Naive thymus-derived CD8-positive, alpha-beta T cell (primary cell): ENCODE measurements around the gene TRPM8. TPM values are rescaled to one million over a fixed set of nuclear protein-coding genes. Genes with fewer than 3 reads are reported as not detected.
A peak's percentile ranks its signal among the peaks of the same experiment; 100 is the strongest.
"Not testable (repeated sequence)": the region's sequence is repeated elsewhere in the genome, so short reads cannot be mapped to it uniquely, and the experiment has no call there.

Experiments
- ATAC-seq, 2 donors: fragments of 150-1000 bp; cut with Tn5 transposase in 1 of 2; sonication (Bioruptor Pico), chemical (Tn5 transposase) in 1 of 2; 1 replicate in 1 of 2; 2 replicates in 1 of 2; pipeline ENCODE4 v1.10.0; 2021; ENCODE audit warnings: mild to moderate bottlenecking in 2 of 2, moderate library complexity in 2 of 2
- POLR2A ChIA-PET: fragments of 350-600 bp; sonication (Branson Sonifier 250); formaldehyde crosslinking; loops from one replicate; lab custom pipeline; 2021; ENCODE audit warnings: antibody characterized with exemption; lab: Charles Lee
- DNase-seq, 10 donors: peaks; one replicate each; pipeline versions ENCODE4 v3.0.0 to v3.0.0-alpha.2; 2020 to 2022
- H3K27ac Mint-ChIP-seq, 10 donors: one replicate each; pipeline ENCODE4 v1.8.0; 2020 to 2022; ENCODE audit warnings: mild to moderate bottlenecking in 10 of 10, mixed read lengths in 10 of 10, moderate library complexity in 4 of 10, inconsistent platforms in 1 of 10
- H3K27me3 Mint-ChIP-seq, 5 donors: one replicate each; pipeline ENCODE4 v1.8.0; 2021 to 2022; ENCODE audit warnings: mixed read lengths in 5 of 5
- H3K36me3 Mint-ChIP-seq, 3 donors: one replicate each; pipeline ENCODE4 v1.8.0; 2020 to 2022; ENCODE audit warnings: mixed read lengths in 3 of 3, mild to moderate bottlenecking in 2 of 3, inconsistent platforms in 1 of 3
- H3K4me1 Mint-ChIP-seq, 4 donors: one replicate each; pipeline ENCODE4 v1.8.0; 2021 to 2022; ENCODE audit warnings: mixed read lengths in 4 of 4
- H3K4me3 Mint-ChIP-seq, 10 donors: one replicate each; pipeline ENCODE4 v1.8.0; 2020 to 2022; ENCODE audit warnings: mild to moderate bottlenecking in 10 of 10, mixed read lengths in 10 of 10, moderate library complexity in 6 of 10, inconsistent platforms in 1 of 10
- H3K9me3 Mint-ChIP-seq, 9 donors: one replicate each; pipeline ENCODE4 v1.8.0; 2020 to 2022; ENCODE audit warnings: mixed read lengths in 9 of 9, mild to moderate bottlenecking in 3 of 9, inconsistent platforms in 1 of 9, moderate library complexity in 1 of 9
- polyA plus RNA-seq, 3 donors: library from polyadenylated mRNA; unstranded; fragments of 300-500 nt; fragmentation: Illumina TruSeq; gene quantifications; one replicate each; pipeline ENCODE4 v1.2.3, GENCODE V29; 2021
- total RNA-seq, 8 experiments: library from RNA in 2 of 8; stranded (reverse) in 2 of 8; gene quantifications; one replicate each; pipeline ENCODE4 v1.2.3 and lab custom pipeline; 2021 to 2026

Gene TRPM8
- total RNA-seq: not detected
- not detected for polyA plus RNA-seq
- 0 reads per million in 6 experiments for total RNA-seq (lab: John Stamatoyannopoulos, UW)

GRCh38 chr2:233917116-233917515 is at the start of gene TRPM8:
Gene TRPM8, plus strand, starts transcription at chr2:233917373. Its CDS starts 9,165 bp downstream, at chr2:233926538.
- ATAC-seq: no peak
- POLR2A ChIA-PET: no interaction called here
- peaks cover 0 to 5% (median 0%) of the 10 kb centered on the region in 4 donors for H3K4me1 Mint-ChIP-seq

GRCh38 chr2:233867993-233868532 is 49.1 kb upstream of the TRPM8 start, which contains the start of gene MSL3B:
Gene MSL3B, minus strand, starts transcription at chr2:233868386.
- ATAC-seq (peak; percentile 86 to 98), DNase-seq (peak; percentile 29 to 73 (median 58))
- H3K4me1 Mint-ChIP-seq: peaks cover 4 to 8% (median 6%) of the 10 kb centered on the region in 4 donors
- peak within 1 kb of the TSS; percentile 56 to 95 (median 90) for H3K27ac Mint-ChIP-seq
- POLR2A ChIA-PET: interaction anchor here (0.7 kb wide), 1 partner anchor 272 kb away, joined by 4 read pairs; no protein-coding TSS in a partner anchor
- peaks cover 4 to 30% (median 26%) of the 10 kb centered on the region in 3 donors for H3K36me3 Mint-ChIP-seq
- H3K4me3 Mint-ChIP-seq: peak within 1 kb of the TSS; percentile 84 to 96 (median 92)
- H3K9me3 Mint-ChIP-seq: peaks cover 10 to 49% (median 16%) of the 10 kb centered on the region in 9 donors
- H3K27me3 Mint-ChIP-seq: peaks cover 8 to 33% (median 14%) of the 10 kb centered on the region in 5 donors

More at GRCh38 chr2:233917116-233917515, at the start of gene TRPM8:
- no peak within 1 kb of the TSS for H3K27ac Mint-ChIP-seq
- H3K27me3 Mint-ChIP-seq: peaks cover 22 to 50% (median 27%) of the 10 kb centered on the region in 5 donors
- no peaks in the 10 kb centered on the region for H3K36me3 Mint-ChIP-seq
- DNase-seq: no peak
- peaks cover 0 to 13% (median 0%) of the 10 kb centered on the region in 9 donors for H3K9me3 Mint-ChIP-seq
- H3K4me3 Mint-ChIP-seq: no peak within 1 kb of the TSS

GRCh38 chr2:233871432-233871831 is 45.7 kb upstream of the TRPM8 start:
- Mint-ChIP-seq H3K4me3 (no peak overlapping the region), H3K27me3 (peaks cover 24 to 51% (median 29%) of the 10 kb centered on the region in 5 donors), H3K36me3 (peaks cover 4 to 29% (median 18%) of the 10 kb centered on the region in 3 donors), H3K4me1 (peaks cover 4 to 8% (median 6%) of the 10 kb centered on the region in 4 donors), H3K9me3 (peaks cover 8 to 32% (median 13%) of the 10 kb centered on the region in 9 donors), H3K27ac (no peak overlapping the region)
- DNase-seq: no peak
- ATAC-seq: no peak
- POLR2A ChIA-PET: no interaction called here

- H3K27ac Mint-ChIP-seq, DNase-seq, H3K4me3 Mint-ChIP-seq, H3K4me1 Mint-ChIP-seq, ATAC-seq, POLR2A ChIA-PET: not testable (repeated sequence)
- Mint-ChIP-seq H3K9me3 (peaks cover 8 to 27% (median 12%) of the 10 kb centered on the region in 9 donors), H3K27me3 (peaks cover 24 to 55% (median 29%) of the 10 kb centered on the region in 5 donors), H3K36me3 (peaks cover 3 to 28% (median 12%) of the 10 kb centered on the region in 3 donors)
Measured at GRCh38 chr2:233872125-233872524, 45.0 kb upstream of the TRPM8 start.

- H3K4me1 Mint-ChIP-seq: no peaks in the 10 kb centered on the region
Measured at GRCh38 chr2:233882353-233882752, 34.8 kb upstream of the TRPM8 start.

GRCh38 chr2:233892793-233893192 is 24.4 kb upstream of the TRPM8 start:
- ATAC-seq: no peak
- H3K36me3 Mint-ChIP-seq: no peaks in the 10 kb centered on the region
- no peak overlapping the region for H3K4me3 Mint-ChIP-seq
- no peaks in the 10 kb centered on the region for H3K4me1 Mint-ChIP-seq
- POLR2A ChIA-PET: no interaction called here
- no peaks in the 10 kb centered on the region for H3K9me3 Mint-ChIP-seq
- DNase-seq: no peak
- H3K27me3 Mint-ChIP-seq: peaks cover 17 to 45% (median 31%) of the 10 kb centered on the region in 5 donors
- no peak overlapping the region for H3K27ac Mint-ChIP-seq

More at GRCh38 chr2:233882353-233882752, 34.8 kb upstream of the TRPM8 start:
- Mint-ChIP-seq H3K36me3 (peaks cover 3 to 33% (median 12%) of the 10 kb centered on the region in 3 donors), H3K27me3 (peaks cover 10 to 61% (median 21%) of the 10 kb centered on the region in 5 donors), H3K4me3 (no peak overlapping the region), H3K9me3 (peaks cover 15 to 49% (median 28%) of the 10 kb centered on the region in 9 donors), H3K27ac (no peak overlapping the region)
- POLR2A ChIA-PET: no interaction called here
- no peak for ATAC-seq
- no peak for DNase-seq

- Mint-ChIP-seq H3K27me3 (peaks cover 7 to 27% (median 17%) of the 10 kb centered on the region in 5 donors), H3K4me1 (peaks cover 10 to 14% (median 13%) of the 10 kb centered on the region in 4 donors)
- H3K36me3 Mint-ChIP-seq, H3K4me3 Mint-ChIP-seq, POLR2A ChIA-PET, ATAC-seq, H3K27ac Mint-ChIP-seq, H3K9me3 Mint-ChIP-seq, DNase-seq: not testable (repeated sequence)
Measured at GRCh38 chr2:233896253-233896652, 20.9 kb upstream of the TRPM8 start.

GRCh38 chr2:233901367-233901766 is 15.8 kb upstream of the TRPM8 start:
- POLR2A ChIA-PET: no interaction called here

GRCh38 chr2:233901884-233902283 is 15.3 kb upstream of the TRPM8 start:
- POLR2A ChIA-PET: no interaction called here
- Mint-ChIP-seq H3K27ac (no peak overlapping the region), H3K9me3 (peaks cover 0 to 9% (median 2%) of the 10 kb centered on the region in 9 donors), H3K36me3 (peaks cover 0 to 14% (median 0%) of the 10 kb centered on the region in 3 donors), H3K4me3 (no peak overlapping the region), H3K27me3 (peaks cover 12 to 28% (median 24%) of the 10 kb centered on the region in 5 donors), H3K4me1 (peaks cover 10 to 14% (median 13%) of the 10 kb centered on the region in 4 donors)
- DNase-seq (no peak), ATAC-seq (no peak)

More at GRCh38 chr2:233901367-233901766, 15.8 kb upstream of the TRPM8 start:
- ATAC-seq: no peak
- Mint-ChIP-seq H3K27ac (no peak overlapping the region), H3K4me1 (peaks cover 10 to 14% (median 13%) of the 10 kb centered on the region in 4 donors), H3K27me3 (peaks cover 11 to 26% (median 23%) of the 10 kb centered on the region in 5 donors), H3K9me3 (peaks cover 0 to 8% (median under 1%) of the 10 kb centered on the region in 9 donors), H3K4me3 (no peak overlapping the region), H3K36me3 (peaks cover 0 to 13% (median 0%) of the 10 kb centered on the region in 3 donors)
- no peak for DNase-seq

- no peak for ATAC-seq
- Mint-ChIP-seq H3K9me3 (peaks cover 0 to 20% (median 2%) of the 10 kb centered on the region in 9 donors), H3K36me3 (peaks cover 0 to 13% (median 0%) of the 10 kb centered on the region in 3 donors), H3K4me1 (no peaks in the 10 kb centered on the region), H3K27me3 (peaks cover 17 to 41% (median 33%) of the 10 kb centered on the region in 5 donors), H3K27ac (no peak overlapping the region), H3K4me3 (no peak overlapping the region)
- no peak for DNase-seq
- POLR2A ChIA-PET: no interaction called here
Measured at GRCh38 chr2:233905945-233906344, 11.2 kb upstream of the TRPM8 start.

- H3K9me3 Mint-ChIP-seq: peaks cover 0 to 22% (median 2%) of the 10 kb centered on the region in 9 donors
- no peak overlapping the region for H3K4me3 Mint-ChIP-seq
- no peak overlapping the region for H3K27ac Mint-ChIP-seq
- no peaks in the 10 kb centered on the region for H3K4me1 Mint-ChIP-seq
- POLR2A ChIA-PET: no interaction called here
- no peak for DNase-seq
- peaks cover 0 to 9% (median 0%) of the 10 kb centered on the region in 3 donors for H3K36me3 Mint-ChIP-seq
- ATAC-seq: no peak
- H3K27me3 Mint-ChIP-seq: peaks cover 18 to 46% (median 34%) of the 10 kb centered on the region in 5 donors
Measured at GRCh38 chr2:233907627-233908026, 9.5 kb upstream of the TRPM8 start.

GRCh38 chr2:233912691-233913423 is 4.3 kb upstream of the TRPM8 start:
- POLR2A ChIA-PET: interaction anchor here (0.6 kb wide), 1 partner anchor 49 kb away, joined by 3 read pairs; no protein-coding TSS in a partner anchor
- DNase-seq (no peak), ATAC-seq (no peak)
- no peak overlapping the region for H3K4me3 Mint-ChIP-seq
- peaks cover 0 to 16% (median 0%) of the 10 kb centered on the region in 9 donors for H3K9me3 Mint-ChIP-seq
- H3K36me3 Mint-ChIP-seq: no peaks in the 10 kb centered on the region
- peaks cover 23 to 45% (median 25%) of the 10 kb centered on the region in 5 donors for H3K27me3 Mint-ChIP-seq
- no peaks in the 10 kb centered on the region for H3K4me1 Mint-ChIP-seq
- H3K27ac Mint-ChIP-seq: no peak overlapping the region
